GM19455 (cell line): Measurements from ENCODE around the gene S100PBP.

Experiments
- ATAC-seq: cut with Tn5 transposase; IDR thresholded peaks from one replicate; pipeline ENCODE4 v1.9.1; 2021; ENCODE audit not compliant: unreplicated experiment

S100PBP gene

DNA sequence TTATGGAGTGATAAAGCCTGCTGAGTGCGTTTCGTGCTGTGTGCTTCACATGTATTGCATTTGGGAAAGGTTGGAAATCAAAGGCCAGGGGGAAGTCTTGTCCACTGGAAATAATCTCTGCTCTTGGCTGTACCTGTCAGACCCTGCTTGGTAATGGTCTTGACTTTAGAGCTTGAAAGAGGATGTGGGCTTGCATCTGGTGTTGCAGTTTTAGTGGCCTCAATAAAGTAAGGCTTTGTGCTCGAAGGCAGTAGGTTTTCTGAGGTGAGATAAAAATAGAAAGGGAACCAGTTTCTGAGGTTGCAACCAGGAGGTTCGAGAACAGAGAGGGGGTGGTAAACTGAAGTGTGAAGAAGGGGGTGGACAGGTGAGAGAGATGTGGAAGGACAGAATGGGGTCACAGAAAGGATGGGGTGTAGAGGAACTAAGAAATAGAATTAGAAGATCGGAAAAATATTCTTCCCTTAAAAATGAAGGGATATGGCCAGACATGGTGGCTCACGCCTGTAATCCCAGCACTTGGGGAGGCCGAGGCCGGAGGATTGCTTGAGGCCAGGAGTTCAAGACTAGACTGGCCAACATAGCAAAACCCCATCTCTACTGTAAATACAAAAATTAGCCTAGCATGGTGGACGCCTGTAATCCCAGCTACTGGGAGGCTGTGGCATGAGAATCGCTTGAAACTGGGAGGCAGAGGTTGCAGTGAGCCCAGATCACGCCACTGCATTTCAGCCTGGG lies 1.5 kb downstream of the S100PBP start:
- ATAC-seq = no peak

DNA sequence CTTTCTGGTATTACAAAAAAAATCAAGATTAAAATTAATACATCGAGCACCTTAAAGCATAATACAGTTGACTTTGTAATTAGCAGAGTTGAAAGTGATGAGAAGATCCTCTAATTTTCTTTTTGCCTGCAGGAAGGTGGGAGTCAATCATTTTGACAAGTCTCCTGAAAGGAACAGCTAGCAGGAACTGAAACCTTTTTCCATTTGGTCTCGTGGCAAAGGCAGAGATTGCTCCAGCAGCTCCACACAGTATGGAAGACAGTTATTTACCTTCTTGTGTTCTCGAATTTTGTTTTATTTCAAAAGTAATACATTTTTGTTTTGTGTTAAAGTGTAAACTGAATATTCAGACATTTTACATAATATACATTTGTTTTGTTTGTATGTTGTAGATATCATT lies 7.7 kb downstream of the S100PBP start:
- ATAC-seq = no peak

DNA sequence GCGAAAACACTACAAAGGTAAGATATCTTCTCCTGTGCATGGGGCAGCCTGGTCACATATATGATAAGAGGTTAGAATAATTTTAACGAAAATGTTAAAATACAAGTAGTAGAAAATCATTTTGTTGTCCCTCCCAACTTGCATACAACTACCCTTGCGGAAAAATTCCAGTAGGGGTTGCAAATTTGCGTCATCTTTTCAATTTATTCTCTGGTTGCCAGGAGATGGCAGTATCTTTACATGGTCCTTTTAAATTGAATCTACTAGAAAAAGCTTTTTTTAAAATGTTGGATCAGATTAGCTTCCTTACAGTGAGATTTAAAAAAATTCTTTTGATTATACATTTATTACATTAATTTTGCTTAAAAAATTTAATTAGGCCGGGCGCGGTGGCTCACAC lies 10.9 kb downstream of the S100PBP start:
- no peak for ATAC-seq

DNA sequence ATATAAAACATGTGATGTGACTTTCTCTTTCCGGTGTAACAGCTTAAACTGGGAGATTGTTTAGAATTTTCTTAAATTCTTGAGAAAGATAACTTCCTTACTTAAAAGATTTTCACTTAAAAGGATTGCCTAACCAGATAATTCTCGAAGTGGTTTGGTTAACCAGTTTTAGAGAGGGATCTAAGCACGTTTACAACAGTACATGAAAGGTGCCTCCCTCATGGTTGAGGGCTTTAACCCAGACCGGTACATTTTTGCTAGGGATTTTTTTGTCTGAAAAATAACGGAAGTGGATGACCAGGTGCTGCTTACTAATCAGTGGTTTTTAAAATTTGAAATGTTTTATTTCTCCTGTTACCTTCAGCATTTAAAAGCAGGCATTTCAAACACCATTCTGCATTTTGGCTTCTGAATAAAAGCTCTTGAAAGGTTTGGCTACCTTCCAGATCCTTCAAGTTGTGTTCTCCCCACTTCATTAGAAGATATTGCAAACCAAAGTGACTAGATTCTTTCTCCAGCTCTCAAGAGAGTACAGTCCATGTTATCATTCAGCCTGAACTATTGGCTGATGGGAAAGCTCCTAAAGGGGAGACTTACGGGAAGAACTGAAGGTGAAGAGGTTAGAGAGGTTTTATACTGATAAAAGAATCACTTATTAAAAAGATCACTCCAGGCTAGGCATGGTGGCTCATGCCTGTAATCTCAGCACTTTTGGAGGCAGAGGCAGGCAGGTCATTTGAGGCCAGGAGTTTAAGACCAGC lies 12.8 kb downstream of the S100PBP start:
- ATAC-seq = no peak

DNA sequence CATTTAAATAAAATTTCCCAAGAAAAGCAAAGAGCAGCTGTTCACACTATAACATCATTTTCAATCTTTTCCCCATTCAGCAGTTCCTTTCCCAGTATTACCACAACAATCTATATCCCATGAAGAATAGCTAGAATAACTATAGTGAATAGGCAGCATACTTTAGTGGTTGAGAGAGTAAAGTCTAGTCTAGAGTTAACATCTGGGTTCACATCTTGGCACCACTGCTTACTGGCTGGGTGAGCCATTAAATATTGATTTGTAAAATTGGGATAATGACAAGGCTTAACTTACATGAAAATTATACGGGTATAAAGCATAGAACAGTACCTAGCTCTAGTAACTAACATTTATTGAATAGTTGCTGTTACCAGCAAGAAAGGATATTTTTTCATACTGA lies 14.4 kb downstream of the S100PBP start:
- no peak for ATAC-seq

DNA sequence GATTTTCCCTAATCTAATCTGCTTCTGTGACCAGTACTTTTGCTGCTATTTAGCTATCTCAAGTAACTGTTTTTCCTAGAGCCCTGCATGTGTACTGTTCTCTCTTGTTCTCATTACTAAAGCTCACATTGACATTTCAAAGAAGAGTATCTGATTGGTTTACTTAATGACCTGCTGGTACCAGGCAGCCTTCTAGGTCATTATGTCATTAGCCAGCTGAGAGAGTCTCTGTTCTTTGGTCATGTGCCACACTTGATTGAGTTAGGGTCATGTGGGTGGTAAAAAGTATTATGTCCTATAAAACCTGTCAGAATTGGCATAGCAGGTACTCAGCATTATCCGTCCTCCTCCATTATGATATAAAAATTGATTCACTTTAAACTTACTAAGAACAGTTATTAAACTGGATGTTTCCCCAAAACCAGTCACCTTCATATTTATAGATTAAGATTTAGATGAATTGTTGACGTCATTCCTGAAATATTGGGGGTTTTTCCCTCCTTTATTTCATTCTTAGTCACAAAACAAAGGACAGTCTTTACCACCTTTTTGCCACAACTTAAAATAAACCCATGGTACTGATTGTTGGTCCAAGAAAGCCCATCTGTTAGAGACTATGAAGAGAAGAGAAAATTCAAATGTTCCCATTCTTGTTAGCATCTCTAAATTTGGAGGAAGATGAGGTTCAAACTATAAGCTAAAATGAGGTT lies 31.1 kb downstream of the S100PBP start:
- ATAC-seq = no peak

DNA sequence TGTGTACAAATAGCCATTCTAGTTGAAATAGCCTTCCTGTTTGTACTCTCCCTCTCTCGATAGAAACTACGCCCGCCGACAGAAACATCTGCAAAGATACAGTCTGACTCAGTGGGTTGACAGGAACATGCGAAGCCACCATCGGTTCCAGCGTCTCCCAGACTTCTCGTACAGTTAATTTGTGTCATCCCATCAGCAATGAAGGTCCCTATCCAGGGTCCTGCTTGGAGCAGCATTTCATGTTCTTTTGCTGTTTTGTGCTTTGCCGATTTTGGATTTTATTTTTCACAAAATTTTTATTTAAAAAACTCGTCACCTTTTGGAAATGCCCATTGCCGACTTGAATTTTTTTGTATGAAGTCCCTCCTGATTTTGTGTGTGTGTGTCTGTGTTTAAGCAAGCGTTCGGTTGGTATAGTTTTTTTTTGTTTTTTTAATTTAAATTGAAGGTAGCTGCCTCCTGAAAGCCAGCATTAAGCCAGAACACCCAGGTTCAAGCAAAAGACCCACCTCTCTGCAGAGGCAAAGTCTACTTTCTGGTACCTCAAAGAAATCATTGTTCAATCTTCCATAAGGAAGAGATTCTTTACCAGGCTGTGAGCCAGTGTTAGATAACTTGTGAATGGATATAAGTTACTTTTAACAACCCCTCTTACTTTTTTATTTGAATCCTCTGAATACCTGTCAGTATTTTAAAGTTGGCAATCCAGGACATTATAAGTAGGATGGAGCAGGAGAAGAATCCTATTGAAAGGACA lies 38.6 kb downstream of the S100PBP start:
- ATAC-seq = no peak

DNA sequence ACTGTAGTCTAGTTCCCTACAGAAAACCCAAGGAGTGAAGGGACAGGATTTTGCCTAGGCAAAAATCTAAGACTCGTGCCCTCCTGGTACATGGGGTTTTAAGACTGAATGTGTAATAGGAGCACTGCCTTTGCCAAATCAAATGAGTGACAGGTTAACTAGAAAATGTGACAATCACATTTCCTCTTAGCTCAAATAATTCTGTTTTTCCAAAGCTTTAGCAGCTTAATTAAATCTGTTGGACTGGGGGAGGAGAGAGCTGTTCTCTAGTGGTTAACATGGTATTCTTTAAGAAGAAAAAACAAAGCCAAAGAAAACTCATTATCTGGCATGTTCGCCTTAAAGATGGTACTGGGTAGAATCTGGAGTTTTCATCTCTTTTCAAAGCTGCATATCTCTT lies 40.7 kb downstream of the S100PBP start:
- ATAC-seq = no peak

DNA sequence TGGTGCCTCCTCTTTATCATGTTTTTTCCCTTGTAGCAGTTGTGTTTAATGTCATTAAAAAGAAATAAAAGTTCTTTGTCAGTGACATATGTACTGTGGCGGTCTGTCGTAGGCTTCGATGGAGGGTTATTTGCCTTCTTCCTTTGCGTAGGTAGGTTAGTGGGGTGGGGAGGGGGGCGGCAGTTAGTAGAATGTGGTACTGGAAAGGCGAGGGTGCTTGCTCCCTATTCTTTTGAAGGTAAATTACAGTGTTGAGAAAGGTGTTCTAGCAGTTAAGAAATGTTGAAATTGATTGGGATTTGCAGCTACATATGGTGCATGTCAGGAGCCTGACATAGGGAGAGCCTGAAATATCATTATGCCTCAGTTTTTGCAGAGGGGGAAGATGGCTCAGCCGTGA lies 41.3 kb downstream of the S100PBP start:
- ATAC-seq = no peak

DNA sequence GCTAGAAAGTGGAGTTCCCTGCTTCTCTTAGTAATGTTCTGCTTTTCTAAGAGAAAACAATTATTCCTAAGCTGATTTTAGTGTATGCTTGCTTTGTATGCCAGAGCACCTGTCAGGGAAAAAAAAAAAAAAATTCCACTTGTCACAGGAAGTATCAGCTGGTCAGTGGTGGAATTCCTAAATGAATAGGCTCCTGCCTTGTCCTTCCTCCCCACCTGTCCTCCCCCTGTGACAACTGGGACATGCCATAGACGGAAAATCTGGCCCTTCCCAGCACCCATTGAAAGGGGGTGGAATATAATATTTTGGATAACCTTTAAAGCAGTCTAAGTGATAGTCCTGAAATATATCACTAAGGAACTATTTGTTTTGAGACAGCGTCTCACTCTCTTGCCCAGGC lies 42.5 kb downstream of the S100PBP start:
- ATAC-seq = no peak

DNA sequence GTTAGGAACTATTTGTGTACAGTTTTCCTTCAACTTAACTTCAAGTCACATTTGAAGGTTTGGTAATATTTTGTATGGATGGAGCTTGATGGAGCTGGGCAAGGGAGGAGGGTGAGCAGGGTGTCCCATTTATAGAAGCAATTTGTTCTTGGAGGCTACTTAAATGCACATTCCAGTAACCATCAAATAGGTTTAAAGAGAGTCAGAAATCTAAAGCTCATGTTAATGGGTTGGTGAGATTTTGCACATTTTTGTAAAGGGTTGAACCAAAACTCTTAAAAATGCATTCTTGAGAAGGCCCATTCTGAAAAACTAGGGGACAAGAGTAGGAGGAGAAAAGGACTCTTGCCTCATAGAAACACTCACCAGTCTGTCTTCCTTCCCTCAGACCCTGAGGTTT lies 43.1 kb downstream of the S100PBP start:
- ATAC-seq = no peak

DNA sequence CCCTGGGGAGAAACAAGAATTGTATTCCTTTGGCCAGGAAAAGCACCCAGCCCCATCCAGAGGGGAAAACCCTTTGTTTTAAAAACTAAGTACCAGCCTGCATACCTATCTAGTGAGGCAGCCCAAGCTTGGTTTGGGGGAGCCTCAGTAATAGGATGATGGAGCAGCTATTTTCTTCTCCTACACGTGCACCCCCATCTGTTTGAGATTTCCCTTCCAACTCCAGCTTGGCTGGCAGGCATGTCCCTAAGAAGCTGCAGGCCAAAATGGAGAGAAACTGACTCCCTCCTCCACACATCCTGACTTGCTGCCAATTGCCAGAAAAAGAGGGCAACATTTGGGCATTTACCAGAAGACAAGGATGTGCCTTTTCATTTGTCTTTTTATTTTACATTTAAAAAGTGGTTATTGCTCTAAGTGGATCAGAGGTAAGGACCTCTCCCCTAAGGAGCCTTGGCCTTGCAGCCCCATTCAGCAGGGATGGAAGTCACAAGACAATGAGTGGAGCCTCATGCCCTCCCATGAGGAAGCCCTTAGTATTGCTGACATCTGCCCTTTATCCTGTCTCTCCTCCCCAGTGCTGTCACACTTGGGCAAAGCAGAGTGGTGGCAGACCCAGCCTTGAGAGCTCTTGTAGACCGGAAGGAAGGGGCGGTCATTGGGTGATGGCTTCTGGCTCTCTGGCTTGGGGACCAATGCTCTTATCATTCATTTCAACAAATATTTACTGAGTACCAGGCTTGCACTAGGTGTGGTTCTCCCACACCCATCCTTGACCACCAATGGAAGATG lies 44.6 kb downstream of the S100PBP start:
- no peak for ATAC-seq

DNA sequence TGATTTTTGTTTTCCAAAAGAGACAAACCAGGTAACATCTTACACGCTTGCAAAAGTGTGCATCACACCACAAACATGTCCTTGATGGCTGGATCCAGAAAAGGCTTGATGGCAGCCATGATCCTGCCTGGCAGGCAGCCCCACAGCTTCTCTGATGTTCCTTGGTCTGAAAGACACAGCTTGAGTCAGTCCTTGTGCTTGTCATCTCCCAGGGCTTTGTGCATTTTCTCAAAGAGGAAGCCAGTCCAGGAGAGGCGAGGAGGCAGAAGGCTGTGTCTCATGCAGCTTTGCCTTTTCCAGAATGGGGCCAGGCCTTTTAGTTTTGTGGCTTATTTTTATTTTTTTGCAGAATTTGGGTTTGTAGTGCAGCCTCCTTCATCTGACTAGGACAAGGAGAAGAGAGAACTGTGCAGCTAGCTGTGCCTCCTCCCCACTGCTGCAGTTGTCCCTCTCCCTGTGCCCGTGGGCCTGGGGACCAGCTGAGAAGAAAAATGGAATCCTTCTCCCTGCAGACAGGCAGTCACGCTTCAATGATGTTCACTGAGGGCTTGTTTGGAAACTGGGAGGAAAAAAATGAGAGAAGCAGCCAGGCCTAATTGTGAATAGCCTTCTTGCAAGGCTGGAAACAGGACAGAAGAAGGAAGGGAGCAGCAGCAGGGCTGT lies 45.9 kb downstream of the S100PBP start:
- no peak for ATAC-seq

DNA sequence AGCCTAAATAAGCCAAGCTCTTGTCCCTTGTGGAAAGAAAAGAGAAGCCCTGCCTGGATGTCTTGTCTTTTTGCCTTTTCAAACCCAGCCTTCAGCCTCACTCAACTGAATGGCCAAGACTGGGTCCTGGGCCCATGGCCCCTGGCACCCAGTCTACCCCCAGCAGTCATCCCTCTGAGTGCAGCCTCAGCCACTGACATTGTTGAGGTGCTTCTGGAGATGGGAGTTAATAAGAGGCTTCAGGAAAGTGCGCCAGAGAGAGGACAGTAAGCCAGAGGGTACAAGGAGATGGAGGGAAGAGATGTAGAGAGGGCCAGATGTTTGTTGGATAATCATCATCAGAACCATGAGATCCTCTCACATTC lies 46.4 kb downstream of the S100PBP start:
- ATAC-seq = no peak

DNA sequence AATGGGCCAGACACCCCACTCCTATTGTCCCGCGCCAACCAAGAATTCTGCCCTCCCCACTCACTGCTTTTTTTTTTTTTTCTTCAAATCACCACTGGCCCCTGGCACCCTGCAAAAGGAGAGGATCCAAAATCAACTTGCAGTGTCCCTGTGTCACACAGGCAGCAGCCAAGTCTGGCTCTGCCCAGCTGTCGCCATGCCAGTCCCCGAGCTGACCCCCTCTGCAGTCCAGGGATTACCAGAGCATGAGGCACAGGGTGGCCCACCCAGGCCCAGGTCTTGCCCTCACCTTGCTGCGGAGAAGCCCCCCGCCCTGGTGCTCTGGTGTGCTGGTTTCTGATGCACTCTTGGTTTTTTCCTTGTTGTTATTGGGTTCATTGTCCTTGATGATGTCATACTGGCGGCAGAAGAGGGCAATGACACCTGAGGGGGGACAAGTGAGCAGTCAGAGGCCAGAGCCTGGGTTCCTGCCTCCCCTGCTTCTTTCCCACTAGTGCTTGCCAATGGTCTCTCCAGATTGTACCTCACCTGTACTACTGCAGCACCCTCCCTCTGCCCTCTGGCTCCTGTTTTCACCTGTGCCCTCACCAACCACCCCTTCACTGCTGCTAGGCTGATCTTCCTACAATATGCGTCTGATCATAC lies 47.0 kb downstream of the S100PBP start:
- ATAC-seq = no peak

DNA sequence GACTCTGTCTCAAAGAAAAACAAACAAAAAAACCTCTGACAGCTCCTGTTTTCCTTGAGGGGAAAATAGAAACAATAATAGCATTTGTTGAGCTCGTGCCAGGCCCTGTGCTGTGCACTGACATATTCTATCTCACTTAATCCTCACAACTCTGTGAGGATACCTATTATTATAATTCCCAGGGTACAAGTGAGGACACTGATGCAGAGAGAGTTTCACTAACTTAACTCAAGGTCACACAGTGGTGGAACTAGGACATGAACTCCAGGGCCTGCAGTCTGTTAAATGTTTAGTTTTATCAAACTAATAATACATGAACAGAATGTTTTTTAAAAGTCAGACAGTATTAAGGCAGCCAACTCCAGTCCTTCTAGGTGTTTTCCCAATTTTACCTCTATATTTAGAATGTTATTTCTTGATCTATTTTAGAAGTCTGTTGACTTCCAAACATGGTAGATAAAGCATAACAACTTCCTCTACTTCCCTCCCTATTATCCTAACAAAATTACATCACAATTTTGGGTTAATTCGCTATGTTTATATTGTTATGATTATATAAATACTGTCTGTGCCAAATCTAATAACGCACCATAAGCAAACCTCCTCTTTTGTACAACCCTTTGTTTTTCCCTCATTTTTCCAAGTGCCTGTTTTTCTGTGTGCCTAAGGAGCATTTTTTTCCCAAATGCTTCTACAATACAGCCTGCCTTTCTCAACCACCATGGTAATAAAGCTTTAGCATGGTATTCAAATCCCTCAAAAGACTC lies 48.4 kb downstream of the S100PBP start:
- no peak for ATAC-seq

DNA sequence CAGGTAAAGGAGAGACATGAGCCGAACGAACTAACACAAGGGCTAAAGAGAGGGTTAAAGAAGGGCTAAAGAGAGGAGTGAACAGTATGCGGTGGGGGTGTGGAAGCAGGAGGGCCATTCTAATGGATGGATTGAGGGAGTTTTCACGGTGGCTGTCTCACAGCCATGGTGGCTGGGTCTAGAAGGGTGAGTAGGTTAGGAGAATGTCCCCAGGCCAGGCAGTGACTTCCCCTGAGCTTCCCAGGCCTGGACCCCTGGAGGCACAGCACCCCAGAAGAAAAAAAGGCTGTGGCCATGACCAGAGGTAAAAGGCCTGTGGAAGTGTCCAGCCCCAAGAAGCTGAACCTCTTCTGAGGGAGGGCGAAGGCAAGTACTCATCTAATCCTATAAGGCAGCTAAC lies 49.7 kb downstream of the S100PBP start:
- no peak for ATAC-seq

DNA sequence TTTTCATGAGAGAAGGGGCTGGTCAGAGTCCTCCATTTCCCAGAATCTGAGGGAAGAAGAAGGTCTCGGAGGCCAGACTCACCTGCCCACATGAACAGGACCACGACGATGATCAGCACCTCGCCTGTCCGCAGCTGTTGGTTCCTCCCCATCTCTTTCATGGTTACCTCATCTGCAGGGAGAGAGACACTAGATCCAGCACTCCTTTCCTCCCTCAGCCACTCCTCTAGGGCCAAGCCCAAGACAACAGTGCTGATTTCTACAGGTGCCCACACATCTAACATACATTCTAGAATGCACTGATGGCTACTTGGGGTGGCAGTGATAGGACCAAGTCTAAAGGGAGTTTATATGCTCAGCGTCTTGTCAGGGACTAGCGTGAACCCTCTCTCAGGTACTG lies 50.2 kb downstream of the S100PBP start:
- ATAC-seq = no peak

DNA sequence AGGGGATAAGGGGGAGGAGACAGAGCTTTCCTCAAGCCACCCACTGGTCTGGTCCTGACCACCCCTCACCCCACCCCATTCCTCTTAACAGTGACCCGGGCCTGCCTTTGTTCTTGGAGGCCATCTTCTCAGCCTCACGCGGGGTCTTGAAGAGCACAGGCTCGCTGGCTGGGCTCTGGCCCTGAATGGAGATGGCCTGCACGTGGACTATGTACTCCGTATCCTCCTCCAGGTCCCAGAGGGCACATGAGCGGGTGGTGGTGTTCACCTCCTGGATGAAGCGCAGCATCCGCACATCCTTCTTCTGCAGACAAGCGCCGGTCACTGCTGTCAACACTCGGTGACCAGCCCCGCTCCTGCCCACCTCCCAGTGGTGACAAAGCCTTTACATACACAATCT lies 50.6 kb downstream of the S100PBP start:
- ATAC-seq = no peak
